Cerebellar cortex (tissue), 1 donor: ENCODE measurements around the gene TACR3.
"Not testable (repeated sequence)": the region's sequence is repeated elsewhere in the genome, so short reads cannot be mapped to it uniquely, and the experiment has no call there.

ENCODE experiments used
- DNase-seq: peaks from one replicate; pipeline ENCODE4 v3.0.0-alpha.2; 2015; ENCODE audit warnings: low spot score

Gene TACR3, protein sequence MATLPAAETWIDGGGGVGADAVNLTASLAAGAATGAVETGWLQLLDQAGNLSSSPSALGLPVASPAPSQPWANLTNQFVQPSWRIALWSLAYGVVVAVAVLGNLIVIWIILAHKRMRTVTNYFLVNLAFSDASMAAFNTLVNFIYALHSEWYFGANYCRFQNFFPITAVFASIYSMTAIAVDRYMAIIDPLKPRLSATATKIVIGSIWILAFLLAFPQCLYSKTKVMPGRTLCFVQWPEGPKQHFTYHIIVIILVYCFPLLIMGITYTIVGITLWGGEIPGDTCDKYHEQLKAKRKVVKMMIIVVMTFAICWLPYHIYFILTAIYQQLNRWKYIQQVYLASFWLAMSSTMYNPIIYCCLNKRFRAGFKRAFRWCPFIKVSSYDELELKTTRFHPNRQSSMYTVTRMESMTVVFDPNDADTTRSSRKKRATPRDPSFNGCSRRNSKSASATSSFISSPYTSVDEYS

DNA sequence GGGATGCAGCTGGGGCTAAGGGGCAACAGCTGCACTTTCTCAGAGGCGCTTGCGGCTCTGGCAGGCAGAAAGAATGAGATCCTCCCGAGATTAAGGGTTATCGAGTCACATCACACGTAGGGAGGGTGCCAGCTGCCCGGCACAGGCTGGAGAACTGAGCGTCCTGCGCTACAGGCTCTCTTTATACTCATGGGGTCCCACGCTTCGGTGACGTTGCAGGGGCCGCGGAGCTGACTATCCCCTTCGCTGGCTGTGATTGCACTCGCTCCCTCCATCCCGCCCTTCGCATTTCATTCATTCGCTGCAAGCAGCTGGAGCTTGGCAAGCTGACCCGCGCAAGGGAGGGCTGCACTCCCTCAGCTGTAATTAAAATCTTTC, at the start of gene TACR3:
Gene TACR3 (minus strand): TSS at position 156 of the 378 bp plus-strand sequence. CDS start 310 bp downstream, outside the sequence.
- DNase-seq = no peak

DNA sequence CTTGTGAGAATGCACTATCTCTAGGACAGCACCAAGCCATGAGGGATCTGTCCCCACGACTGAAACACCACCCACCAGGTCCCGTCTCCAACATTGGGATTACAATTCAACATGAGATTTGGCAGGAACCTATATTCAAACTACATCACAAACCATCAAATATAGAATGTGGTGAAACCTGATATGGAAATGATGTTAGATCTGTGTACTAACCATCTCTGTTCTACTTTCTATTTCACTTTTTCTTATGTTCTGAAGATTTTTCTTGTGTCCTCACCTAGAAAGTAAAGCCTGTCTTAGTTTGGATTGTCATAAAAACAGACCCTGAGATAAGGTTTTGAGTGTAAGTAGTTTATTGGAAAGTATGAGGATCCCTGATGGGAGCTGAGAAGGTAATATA, 37.8 kb upstream of the TACR3 start:
- no peak for DNase-seq

DNA sequence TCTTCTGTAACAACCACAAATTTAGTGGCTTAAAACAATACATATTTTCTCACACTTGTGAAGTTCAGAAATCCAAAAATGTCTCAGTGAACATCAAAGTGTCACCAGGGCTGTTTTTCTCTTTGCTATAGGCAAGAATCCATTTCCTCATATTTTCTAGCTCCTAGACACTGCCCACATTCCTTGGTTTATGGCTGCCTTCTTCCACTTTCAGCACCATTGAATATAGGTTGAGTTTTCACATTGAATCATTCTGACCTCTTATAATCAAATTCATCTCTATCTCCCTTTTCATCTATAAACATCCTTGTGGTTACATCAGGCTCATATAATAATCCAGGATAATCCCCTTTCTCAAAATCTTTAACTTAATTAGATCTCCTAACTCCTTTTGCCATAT, 37.0 kb upstream of the TACR3 start:
- no peak for DNase-seq

DNA sequence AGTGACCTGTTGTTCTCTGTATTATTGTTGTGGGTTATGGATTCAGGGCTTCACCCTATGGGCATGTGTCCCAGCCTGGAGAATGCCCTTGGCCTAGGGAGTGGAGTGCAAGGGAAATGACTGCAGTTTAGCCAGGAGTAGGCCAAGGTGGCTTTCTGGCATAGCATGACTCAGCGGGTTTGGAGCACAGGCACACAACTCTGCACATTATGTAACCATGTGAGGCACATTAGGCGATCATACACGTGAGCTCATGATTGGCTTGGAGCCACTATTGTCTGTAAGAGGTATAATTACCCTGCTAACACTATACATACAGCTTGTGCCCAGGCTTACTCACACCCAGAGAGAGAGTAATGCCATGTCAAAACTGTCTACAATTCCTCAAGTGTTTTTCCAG, 35.1 kb upstream of the TACR3 start:
- no peak for DNase-seq

DNA sequence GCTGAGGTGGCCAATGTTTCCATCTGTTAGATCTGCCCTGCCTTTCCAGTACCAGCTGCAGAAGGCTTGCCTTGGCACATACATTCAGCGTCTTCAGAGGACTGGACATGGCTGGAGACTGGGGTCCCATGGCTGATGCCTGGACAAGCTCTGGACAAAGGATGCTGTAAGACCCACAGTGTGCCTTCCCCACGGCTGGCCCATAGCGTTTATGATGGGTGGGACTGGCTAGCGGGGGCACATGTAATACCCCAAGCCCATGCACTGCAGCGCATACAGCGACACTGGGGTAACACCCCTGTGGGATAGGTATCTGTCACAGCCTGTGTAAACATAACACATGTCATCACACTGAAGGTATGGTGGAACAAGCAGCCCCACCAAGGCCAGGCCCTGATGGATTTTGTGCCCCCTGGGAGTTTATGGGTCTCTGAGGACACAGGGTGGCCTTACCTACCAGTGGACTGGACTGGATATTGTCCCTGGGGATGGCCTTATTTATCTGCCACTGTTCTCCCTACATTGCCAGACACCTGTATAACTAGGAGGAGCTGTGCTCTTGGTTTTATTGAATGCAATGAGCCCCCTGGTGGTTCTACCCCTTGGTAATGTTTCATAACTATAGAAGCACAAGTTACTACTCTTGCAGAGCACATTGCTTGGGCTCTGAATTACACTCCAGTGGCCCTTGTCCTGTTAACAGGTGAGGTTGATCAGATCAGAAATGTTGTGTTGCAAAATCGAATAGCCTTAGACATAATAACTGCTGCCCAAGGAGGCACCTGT, 34.3 kb upstream of the TACR3 start:
- no peak for DNase-seq

DNA sequence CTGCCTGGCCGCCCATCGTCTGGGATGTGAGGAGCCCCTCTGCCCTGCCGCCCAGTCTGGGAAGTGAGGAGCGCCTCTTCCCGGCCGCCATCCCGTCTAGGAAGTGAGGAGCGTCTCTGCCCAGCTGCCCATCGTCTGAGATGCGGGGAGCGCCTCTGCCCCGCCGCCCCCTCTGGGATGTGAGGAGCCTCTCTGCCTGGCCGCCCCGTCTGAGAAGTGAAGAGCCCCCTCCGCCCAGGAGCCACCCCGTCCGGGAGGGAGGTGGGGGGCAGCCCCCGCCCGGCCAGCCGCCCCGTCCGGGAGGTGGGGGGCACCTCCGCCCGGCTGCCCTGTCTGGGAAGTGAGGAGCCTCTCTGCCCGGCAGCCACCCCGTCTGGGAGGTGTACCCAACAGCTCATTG, 3.4 kb upstream of the TACR3 start:
- DNase-seq = not testable (repeated sequence)

DNA sequence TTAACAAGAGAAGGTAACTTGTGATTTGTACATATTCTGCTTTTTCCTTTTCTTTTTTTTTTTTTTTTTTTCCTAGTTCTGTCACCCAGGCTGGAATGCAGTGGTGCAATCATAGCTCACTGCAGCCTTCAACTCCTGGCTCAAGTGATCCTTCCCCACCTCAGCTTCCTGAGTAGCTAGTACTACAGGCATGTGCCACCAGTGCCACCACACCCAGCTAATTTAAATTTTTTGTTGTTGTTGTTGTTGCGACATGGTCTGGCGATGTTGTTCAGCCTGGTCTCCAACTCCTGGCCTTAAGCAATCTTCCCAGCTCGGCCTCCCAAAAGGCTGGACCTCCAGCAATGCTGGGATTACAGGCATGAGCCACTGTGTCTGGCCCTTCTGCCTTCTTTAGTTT, 1.5 kb upstream of the TACR3 start:
- DNase-seq = no peak

DNA sequence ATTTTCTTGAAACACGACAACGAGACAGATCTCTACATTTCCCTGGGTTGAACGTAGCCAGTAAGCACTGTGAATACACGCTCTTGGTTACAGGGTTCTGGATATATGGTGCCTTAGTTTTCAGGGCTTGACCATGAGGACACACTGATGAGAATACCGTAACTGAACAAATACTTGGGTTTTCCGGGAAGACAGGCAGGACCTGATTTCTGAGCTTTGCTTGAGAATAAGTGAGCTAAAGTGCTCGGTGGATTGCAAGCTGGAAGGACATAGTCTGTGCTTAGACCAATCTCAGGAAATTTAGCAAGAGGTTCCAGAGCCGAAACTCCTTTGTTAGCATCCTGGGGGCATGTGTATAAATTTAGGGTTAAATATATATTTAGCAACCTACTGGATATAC, 876 bp upstream of the TACR3 start:
- no peak for DNase-seq

DNA sequence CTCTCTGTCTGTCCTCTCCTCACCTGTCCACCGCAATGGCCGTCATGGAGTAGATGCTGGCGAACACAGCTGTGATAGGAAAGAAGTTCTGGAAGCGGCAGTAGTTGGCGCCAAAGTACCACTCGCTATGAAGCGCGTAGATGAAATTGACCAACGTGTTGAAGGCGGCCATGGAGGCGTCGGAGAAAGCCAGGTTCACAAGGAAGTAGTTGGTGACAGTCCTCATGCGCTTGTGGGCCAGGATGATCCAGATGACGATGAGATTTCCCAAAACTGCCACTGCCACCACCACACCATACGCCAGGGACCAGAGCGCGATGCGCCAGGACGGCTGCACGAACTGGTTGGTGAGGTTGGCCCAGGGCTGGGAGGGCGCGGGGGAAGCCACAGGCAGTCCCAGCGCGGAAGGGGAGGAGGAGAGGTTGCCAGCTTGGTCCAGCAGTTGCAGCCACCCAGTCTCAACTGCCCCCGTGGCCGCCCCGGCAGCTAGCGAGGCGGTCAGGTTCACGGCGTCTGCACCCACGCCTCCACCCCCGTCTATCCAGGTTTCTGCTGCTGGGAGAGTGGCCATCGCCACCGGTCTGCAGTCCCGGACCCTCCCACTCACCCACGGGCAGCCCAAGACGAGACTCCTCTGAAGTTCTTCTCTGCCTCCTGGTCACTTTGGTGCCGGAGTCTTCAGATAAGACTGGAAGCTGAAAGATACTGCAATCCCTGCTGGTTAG, 518 bp downstream of the TACR3 start:
- DNase-seq = no peak

DNA sequence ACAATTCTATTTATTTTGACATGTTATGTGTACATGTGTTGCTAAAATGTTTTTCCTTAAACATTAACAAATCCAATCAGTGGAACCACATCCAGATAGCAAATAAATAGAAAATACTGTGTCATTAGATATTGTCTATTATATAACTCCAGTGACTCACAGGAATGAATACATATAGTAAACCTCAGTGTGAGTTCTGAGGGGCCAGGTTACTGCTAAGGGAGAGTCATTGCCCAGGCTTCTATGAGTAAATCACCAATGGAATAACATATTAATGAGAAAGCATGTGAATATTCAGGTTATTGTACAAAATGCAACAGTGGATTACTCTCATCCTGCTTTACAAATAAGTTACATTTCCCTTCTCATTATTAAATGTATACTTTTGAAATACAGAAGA, 27.2 kb downstream of the TACR3 start:
- DNase-seq = no peak

DNA sequence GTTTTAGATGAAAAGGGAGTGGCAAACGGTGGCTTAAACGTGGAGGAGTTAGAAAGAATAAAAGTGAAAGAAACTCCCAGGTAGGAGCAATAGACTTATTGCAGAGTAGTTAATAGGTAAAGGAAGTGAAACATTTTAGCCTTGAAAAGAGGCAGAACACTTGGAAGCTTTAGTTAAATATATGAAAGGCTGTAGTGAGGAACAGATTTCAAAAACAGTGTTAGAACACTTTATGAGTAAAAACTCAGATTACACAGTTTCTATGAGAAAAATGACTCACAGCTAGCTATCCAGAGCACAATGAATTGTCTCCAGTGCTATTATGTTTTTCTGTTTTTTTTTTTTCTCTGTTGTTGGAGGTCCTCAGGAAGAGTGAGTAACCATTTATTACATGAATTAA, 45.8 kb downstream of the TACR3 start:
- DNase-seq = no peak

DNA sequence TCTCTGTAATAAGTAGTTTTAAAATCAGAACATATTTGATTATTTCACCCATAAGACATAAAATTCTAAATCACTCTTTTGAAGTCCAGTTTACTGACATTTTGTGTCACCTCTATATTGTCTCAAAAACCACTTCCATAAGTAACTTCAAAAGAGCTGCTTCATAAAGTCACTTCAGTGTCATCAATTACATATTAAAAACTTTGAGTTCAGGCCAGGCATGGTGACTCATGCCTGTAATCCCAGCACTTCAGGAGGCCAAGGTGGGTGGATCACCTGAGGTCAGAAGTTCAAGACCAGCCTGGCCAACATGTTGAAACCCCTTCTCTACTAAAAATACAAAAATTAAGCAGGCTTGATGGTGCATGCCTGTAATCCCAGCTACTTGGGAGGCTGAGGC, 53.0 kb downstream of the TACR3 start:
- not testable (repeated sequence) for DNase-seq

DNA sequence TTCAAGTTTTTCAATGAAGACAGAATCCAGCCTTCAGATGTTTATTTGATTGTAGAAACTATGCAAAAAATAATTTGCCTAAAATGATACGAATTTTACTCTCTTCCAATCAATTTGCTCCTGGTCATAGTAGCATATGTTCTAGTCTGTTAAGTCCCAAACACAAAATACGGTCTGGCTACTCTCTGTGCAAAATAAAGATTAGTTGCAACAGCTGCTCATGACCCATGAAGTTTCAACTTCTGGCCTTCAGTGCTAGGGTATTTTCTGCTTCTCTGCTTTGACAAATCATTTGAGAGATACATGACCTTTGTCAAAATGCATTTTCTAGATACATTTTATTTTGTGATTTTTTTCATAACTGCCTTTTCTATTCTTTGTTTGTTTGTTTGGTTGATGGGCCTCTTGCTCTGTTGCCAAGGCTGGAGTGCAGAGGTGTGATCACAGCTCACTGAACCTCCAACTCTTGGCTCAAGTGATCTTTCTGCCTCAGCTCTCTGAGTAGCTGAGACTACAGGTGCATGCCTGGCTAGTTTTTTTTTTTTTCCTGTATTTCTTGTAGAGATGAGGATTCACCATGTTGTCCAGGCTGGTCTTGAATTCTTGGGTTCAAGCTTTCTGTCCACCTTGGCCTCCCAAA, 55.2 kb downstream of the TACR3 start:
- no peak for DNase-seq

DNA sequence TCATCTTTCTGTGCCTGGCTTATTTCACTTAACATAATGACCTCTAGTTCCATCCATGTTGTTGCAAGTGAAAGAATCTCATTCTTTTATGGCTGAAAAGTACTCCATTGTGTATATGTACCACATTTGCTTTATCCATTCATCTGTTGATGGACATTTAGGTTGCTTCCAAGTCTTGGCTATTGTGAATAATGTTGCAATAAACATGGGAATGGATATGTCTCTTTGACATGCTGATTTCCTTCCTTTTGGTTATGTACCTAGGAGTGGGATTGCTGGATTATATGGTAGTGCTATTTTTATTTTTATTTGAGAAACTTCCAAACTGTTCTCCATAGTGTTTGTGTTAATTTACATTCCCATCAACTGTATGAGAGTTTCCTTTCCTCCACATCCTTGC, 71.2 kb downstream of the TACR3 start:
- DNase-seq = no peak

DNA sequence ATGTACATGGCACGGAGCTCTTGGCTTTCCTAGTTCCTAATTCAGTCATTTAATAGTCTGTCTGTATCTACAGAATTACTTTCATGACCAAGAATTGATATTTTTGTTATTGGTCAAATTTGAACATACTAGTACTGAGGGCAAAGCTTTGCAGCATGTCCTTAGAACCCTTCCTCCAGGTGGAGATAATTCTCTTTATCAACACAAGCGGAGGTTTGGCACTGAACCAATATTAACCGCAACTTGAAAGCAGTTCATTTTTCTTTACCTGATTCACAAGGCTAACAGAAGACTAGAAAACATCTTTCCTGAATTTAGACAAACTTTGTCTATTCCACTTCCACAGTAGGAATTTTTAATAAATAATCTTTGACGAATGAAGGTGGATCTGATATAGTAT, 73.8 kb downstream of the TACR3 start:
- no peak for DNase-seq

DNA sequence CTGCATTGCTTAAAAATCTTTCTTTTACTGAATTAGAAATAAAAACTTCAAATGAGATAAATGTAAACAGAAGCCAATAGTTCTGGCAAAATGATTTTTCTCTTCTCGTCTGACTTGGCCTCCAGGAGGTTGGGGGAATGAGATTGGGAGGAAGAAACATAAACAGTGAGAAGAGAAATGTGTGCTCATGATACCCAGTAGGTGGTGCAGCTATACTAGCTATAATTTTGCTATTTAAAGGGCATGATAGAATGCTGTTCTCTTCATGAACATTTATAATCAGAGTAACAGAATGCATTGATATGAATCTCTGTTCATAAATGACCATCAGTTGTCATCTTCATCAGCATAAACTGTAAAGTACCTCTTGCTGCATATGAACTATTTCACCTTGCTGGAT, 85.5 kb downstream of the TACR3 start:
- DNase-seq = no peak

DNA sequence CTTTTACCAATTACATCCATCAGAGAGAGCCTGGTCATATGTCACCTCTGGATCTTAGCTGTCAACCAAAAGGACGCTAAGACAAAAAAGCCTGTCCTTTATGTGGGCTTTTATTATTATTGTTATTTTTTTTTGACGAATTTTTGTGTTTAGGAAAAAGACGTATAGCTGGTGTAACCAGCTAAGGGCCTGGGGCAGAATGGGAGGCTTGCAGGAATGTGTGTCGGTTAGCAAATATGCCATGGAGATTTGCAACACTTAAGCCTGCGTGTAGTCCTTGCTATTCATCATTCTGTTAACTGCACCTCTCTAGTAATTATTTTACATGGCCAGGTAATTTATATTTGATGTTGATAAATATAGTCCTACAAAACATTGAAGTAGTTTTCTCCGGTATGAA, 93.5 kb downstream of the TACR3 start:
- no peak for DNase-seq

DNA sequence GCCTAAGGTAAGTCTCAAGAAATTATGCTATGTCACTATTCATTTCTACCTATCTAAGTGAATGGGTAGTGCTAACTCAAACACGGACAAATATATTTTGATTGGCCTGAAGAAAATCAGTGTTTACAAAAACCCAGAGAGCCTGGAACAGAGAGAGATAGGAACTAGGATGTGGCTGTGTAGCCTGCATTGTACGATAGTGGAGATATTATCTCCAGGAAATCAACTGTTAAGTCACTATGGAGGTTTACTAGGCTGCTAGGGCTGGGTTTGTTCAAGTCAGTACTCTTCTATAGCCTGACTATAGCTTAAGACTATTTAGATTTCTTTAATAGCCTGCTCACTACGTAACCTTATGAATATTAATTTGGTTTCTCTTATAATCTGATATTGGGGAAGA, 127.9 kb downstream of the TACR3 start:
- no peak for DNase-seq

DNA sequence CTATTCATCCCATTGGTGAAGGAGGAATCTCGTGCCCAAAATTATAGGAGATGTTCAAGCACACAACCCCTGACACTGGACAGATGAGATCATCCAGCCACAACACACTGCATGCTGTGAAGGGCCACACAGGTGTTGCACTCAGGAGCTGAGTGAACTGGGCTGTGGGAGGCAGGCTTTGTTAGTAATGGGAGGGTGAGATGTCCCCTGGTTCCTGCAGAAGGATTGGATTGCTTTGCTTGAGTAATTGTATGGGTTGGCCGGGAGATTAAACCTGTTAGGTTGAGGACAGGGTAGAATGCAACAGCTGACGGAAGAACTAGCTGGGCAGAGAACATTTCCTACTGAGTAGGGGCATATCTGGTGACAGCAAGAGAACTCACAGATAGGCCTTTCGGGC, 152.2 kb downstream of the TACR3 start:
- DNase-seq = no peak

DNA sequence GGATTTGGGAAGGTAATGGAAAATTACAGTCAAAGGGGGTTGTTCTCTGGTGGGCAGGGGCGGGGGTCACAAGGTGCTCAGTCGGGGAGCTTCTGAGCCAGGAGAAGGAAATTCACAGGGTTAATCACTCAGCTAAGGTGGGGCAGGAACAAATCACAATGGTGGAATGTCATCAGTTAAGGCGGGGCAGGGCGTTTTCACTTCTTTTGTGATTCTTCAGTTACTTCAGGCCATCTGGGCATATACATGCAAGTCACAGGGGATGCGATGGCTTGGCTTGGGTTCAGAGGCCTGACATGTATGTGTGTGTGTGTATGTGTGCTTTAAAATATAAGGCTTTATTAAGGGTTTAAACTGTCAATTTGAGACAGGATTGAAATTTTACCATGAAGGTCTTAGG, 160.6 kb downstream of the TACR3 start:
- DNase-seq = not testable (repeated sequence)
